ENCODE measurements around the gene SPACA7.
"Not testable (repeated sequence)": the region's sequence is repeated elsewhere in the genome, so short reads cannot be mapped to it uniquely, and the experiment has no call there.

DNA sequence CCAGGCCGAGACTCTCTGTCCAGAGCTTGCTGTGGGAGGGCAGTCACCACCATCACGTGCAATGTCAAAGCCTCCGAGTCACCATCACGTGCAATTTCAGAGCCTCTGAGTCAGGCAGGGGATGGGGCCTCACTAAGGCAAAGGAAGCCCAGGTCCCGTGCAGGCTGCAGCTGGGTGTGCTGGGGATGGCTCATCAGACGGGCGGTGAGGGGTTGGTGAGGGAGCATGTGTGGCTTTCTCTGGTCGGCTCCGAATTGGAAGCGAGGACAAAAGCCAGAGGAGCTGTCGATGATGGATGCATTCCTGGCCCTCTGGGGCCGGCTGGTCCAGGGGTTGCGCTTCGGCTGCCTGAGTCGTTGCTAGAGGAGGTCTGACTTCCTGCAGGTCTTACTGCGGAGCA, 18.9 kb downstream of the SPACA7 start:
- TF ChIP-seq, protein P1, sequence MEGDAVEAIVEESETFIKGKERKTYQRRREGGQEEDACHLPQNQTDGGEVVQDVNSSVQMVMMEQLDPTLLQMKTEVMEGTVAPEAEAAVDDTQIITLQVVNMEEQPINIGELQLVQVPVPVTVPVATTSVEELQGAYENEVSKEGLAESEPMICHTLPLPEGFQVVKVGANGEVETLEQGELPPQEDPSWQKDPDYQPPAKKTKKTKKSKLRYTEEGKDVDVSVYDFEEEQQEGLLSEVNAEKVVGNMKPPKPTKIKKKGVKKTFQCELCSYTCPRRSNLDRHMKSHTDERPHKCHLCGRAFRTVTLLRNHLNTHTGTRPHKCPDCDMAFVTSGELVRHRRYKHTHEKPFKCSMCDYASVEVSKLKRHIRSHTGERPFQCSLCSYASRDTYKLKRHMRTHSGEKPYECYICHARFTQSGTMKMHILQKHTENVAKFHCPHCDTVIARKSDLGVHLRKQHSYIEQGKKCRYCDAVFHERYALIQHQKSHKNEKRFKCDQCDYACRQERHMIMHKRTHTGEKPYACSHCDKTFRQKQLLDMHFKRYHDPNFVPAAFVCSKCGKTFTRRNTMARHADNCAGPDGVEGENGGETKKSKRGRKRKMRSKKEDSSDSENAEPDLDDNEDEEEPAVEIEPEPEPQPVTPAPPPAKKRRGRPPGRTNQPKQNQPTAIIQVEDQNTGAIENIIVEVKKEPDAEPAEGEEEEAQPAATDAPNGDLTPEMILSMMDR (IDR thresholded peaks at IDR 0.05; ENCODE audit: insufficient read depth, low read length, poor library complexity, severe bottlenecking), result not testable (repeated sequence)
- TF ChIP-seq EZH2phosphoT487 (conservative IDR thresholded peaks at IDR 0.05; ENCODE audit: low read length), result not testable (repeated sequence)

Data from SU-DHL-6 (cell line).